ENCODE results near the gene INTS7. TPM values are rescaled to one million over a fixed set of nuclear protein-coding genes. Genes with fewer than 3 reads are reported as not detected.

The INTS7 gene
- total RNA-seq = 16.0 and 18.5 TPM in 2 replicates

- peak; percentile 94 for DNase-seq (ENCODE audit: low read depth, low spot score)
These were observed at the start of gene INTS7, which contains the start of gene DTL for GRCh38 chr1:212035123-212035834. INTS7 (minus strand) TSS chr1:212035557; CDS start chr1:212035437, 120 bp downstream. DTL (plus strand) TSS chr1:212035748; CDS start chr1:212035891, 143 bp downstream.

- no peak for DNase-seq (ENCODE audit: low read depth, low spot score)
These were observed 47.5 kb upstream of the INTS7 start for GRCh38 chr1:212082765-212083406.

- DNase-seq (ENCODE audit: low read depth, low spot score) = no peak
These were observed 43.5 kb upstream of the INTS7 start for GRCh38 chr1:212078826-212079225.

- DNase-seq (ENCODE audit: low read depth, low spot score) = no peak
These were observed 41.7 kb upstream of the INTS7 start for GRCh38 chr1:212077028-212077427.

GRCh38 chr1:212074856-212075255 lies 39.5 kb upstream of the INTS7 start:
- no peak for DNase-seq (ENCODE audit: low read depth, low spot score)

- no peak for DNase-seq (ENCODE audit: low read depth, low spot score)
These were observed 39.0 kb upstream of the INTS7 start for GRCh38 chr1:212074313-212074712.

GRCh38 chr1:212073490-212073889 lies 38.1 kb upstream of the INTS7 start:
- DNase-seq (ENCODE audit: low read depth, low spot score) = no peak

- DNase-seq (ENCODE audit: low read depth, low spot score) = no peak
These were observed 36.7 kb upstream of the INTS7 start for GRCh38 chr1:212072047-212072446.

GRCh38 chr1:212070720-212071302 lies 35.5 kb upstream of the INTS7 start:
- peak; percentile 24 for DNase-seq (ENCODE audit: low read depth, low spot score)

- peak; percentile 60 for DNase-seq (ENCODE audit: low read depth, low spot score)
These were observed 32.4 kb upstream of the INTS7 start for GRCh38 chr1:212067787-212068186.

- DNase-seq (ENCODE audit: low read depth, low spot score) = no peak
These were observed 27.6 kb upstream of the INTS7 start for GRCh38 chr1:212062832-212063438.

- no peak for DNase-seq (ENCODE audit: low read depth, low spot score)
These were observed 25.5 kb upstream of the INTS7 start for GRCh38 chr1:212060632-212061472.

GRCh38 chr1:212055333-212055732 lies 20.0 kb upstream of the INTS7 start:
- no peak for DNase-seq (ENCODE audit: low read depth, low spot score)

- no peak for DNase-seq (ENCODE audit: low read depth, low spot score)
These were observed 18.6 kb upstream of the INTS7 start for GRCh38 chr1:212053993-212054392.

GRCh38 chr1:212045981-212046380 lies 10.6 kb upstream of the INTS7 start:
- DNase-seq (ENCODE audit: low read depth, low spot score) = no peak

GRCh38 chr1:212044851-212045250 lies 9.5 kb upstream of the INTS7 start:
- DNase-seq (ENCODE audit: low read depth, low spot score) = no peak

- DNase-seq (ENCODE audit: low read depth, low spot score) = no peak
These were observed 7.1 kb upstream of the INTS7 start for GRCh38 chr1:212042436-212042835.

- DNase-seq (ENCODE audit: low read depth, low spot score) = no peak
These were observed 5.5 kb upstream of the INTS7 start for GRCh38 chr1:212040629-212041412.

- no peak for DNase-seq (ENCODE audit: low read depth, low spot score)
These were observed 4.3 kb upstream of the INTS7 start for GRCh38 chr1:212039622-212040021.

GRCh38 chr1:212037900-212038299 lies 2.5 kb upstream of the INTS7 start:
- no peak for DNase-seq (ENCODE audit: low read depth, low spot score)
